HG02623 (cell line): ENCODE data around the gene SDHB.

ENCODE experiments used
- ATAC-seq: cut with Tn5 transposase; IDR thresholded peaks from one replicate; pipeline ENCODE4 v1.9.1; 2021; ENCODE audit warnings: moderate library complexity; ENCODE audit not compliant: unreplicated experiment

SDHB gene

GRCh38 chr1:16989676-16990391, 64.0 kb downstream of the SDHB start:
- ATAC-seq: no peak

GRCh38 chr1:16988210-16988609, 65.6 kb downstream of the SDHB start:
- no peak for ATAC-seq

- no peak for ATAC-seq
These were observed 66.9 kb downstream of the SDHB start for GRCh38 chr1:16986962-16987361.

- no peak for ATAC-seq
These were observed 67.3 kb downstream of the SDHB start for GRCh38 chr1:16986560-16986959.

- ATAC-seq: no peak
These were observed 67.7 kb downstream of the SDHB start for GRCh38 chr1:16986113-16986512.

- ATAC-seq: no peak
These were observed 69.1 kb downstream of the SDHB start for GRCh38 chr1:16984717-16985116.

- no peak for ATAC-seq
These were observed 70.2 kb downstream of the SDHB start for GRCh38 chr1:16983649-16984048.

GRCh38 chr1:16982902-16983301, 70.9 kb downstream of the SDHB start:
- no peak for ATAC-seq

GRCh38 chr1:16981269-16981849, 72.5 kb downstream of the SDHB start:
- no peak for ATAC-seq

GRCh38 chr1:16980473-16981268, 73.2 kb downstream of the SDHB start, which contains the start of gene MFAP2:
Gene MFAP2, minus strand, starts transcription at chr1:16980620. Its CDS starts 2,347 bp downstream, at chr1:16978273.
- ATAC-seq: no peak

- no peak for ATAC-seq
These were observed 74.1 kb downstream of the SDHB start for GRCh38 chr1:16979475-16980327.

GRCh38 chr1:16978567-16979474, 75.0 kb downstream of the SDHB start:
- no peak for ATAC-seq

GRCh38 chr1:16978139-16978538, 75.7 kb downstream of the SDHB start:
- no peak for ATAC-seq

- no peak for ATAC-seq
These were observed 76.5 kb downstream of the SDHB start for GRCh38 chr1:16977377-16977776.

- ATAC-seq: no peak
These were observed 76.9 kb downstream of the SDHB start for GRCh38 chr1:16976966-16977365.

GRCh38 chr1:16975838-16976237, 78.0 kb downstream of the SDHB start:
- ATAC-seq: no peak

- ATAC-seq: no peak
These were observed 78.6 kb downstream of the SDHB start for GRCh38 chr1:16975211-16975610.

- no peak for ATAC-seq
These were observed 80.6 kb downstream of the SDHB start for GRCh38 chr1:16973215-16973614.

- no peak for ATAC-seq
These were observed 81.5 kb downstream of the SDHB start for GRCh38 chr1:16972189-16972895.
